ENCODE data around the gene NOX5.
"Not testable (repeated sequence)": the region's sequence is repeated elsewhere in the genome, so short reads cannot be mapped to it uniquely, and the experiment has no call there.

NOX5 gene, protein sequence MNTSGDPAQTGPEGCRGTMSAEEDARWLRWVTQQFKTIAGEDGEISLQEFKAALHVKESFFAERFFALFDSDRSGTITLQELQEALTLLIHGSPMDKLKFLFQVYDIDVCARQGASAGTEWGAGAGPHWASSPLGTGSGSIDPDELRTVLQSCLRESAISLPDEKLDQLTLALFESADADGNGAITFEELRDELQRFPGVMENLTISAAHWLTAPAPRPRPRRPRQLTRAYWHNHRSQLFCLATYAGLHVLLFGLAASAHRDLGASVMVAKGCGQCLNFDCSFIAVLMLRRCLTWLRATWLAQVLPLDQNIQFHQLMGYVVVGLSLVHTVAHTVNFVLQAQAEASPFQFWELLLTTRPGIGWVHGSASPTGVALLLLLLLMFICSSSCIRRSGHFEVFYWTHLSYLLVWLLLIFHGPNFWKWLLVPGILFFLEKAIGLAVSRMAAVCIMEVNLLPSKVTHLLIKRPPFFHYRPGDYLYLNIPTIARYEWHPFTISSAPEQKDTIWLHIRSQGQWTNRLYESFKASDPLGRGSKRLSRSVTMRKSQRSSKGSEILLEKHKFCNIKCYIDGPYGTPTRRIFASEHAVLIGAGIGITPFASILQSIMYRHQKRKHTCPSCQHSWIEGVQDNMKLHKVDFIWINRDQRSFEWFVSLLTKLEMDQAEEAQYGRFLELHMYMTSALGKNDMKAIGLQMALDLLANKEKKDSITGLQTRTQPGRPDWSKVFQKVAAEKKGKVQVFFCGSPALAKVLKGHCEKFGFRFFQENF

DNA sequence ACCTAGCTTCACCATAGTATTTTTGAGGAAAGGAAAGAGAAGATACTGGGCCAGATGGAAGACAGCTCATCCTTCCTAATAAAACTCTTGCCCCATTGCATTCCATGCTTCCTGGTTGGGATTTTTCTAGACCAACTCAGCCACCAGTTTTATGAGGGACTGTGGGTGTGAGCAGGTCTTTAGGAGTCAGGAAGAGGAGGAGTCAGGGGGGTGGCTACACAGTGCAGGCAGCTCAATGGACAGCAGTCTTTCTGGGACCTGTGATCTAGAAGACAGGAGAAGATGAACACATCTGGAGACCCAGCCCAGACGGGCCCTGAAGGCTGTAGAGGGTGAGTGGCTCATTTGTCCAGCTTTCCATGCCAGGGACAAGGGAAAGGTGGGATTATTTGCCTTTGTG is at the start of gene NOX5:
NOX5 (plus strand) TSS at position 242 of the 400 bp plus-strand sequence; CDS start at position 283, 41 bp downstream.
- DNase-seq, result no peak

GRCh38 chr15:68966996-68967395 is 47.5 kb upstream of the NOX5 start:
- DNase-seq, result no peak

DNA sequence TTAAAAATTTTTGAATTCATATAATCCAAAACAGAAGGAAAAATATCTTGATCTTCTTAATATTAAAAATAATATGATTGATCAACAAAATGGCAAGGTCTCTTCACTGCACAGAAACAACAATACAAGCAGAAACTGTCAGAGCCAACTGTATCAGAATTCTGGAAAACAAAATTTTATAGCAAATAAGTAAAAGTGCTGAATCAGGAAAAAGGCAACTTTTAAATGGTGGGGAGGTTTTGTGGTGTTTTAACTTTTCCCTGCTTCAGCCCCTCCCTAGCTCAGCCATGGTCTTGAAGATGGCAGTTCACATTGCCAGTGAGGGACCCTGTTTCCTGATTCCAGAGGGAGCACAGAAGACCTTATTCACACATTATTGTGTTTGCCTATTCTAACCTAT is 46.5 kb upstream of the NOX5 start:
- no peak for DNase-seq

DNA sequence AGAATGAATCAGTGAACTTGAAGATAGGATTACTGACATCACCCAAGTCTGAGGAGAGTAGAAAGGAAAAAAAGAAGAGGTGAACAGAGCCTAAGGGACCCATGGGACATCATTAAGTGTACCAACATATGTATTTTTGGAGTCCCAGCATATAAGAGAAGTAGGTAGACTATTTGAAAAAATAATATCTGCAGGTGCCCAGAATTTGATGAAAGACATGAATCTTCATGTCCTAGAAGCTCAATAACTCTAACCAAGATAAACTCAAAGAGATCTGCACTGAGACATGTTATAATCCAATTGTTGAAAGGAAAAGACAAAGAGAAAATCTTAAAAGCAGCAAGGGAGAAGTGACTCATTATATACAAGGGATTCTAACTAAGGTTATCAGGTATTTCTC is 45.2 kb upstream of the NOX5 start:
- no peak for DNase-seq

- DNase-seq, result no peak
Observed at GRCh38 chr15:68972201-68973065, 42.1 kb upstream of the NOX5 start.

DNA sequence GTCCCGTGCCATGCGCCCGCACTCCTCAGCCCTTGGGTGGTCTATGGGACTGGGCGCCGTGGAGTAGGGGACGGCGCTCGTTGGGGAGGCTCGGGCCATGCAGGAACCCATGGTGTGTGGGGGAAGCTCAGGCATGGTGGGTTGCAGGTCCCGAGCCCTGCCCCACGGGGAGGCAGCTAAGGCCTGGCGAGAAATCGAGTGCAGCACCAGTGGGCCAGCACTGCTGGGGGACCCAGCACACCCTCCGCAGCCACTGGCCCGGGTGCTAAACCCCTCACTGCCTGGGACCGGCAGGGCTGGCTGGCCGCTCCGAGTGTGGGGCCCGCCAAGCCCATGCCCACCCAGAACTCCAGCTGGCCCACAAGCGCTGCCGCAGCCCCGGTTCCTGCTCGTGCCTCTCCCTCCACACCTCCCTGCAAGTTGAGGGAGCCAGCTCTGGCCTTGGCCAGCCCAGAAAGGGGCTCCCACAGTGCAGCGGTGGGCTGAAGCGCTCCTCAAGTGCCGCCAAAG is 38.8 kb upstream of the NOX5 start:
- not testable (repeated sequence) for DNase-seq

- not testable (repeated sequence) for DNase-seq
Observed at GRCh38 chr15:68977426-68977825, 37.1 kb upstream of the NOX5 start.

DNA sequence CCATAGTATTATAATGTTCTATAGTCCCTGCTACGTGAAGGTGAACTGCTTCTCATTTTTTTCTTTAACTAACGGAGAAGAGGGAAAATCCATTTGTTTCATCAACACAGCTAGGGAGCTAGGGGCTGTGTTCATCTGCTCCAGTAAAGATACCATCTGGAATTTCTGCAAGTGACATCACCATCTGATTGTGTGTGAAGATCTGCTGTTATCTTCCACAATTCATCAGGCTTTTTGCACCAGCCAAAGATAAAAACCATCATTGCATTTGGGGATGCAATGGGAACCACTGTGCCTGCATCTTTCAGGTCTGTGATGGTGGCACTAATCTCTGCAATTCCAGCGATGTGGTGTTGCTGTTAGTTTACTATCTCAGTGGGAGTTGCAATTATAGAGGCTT is 35.5 kb upstream of the NOX5 start:
- no peak for DNase-seq

DNA sequence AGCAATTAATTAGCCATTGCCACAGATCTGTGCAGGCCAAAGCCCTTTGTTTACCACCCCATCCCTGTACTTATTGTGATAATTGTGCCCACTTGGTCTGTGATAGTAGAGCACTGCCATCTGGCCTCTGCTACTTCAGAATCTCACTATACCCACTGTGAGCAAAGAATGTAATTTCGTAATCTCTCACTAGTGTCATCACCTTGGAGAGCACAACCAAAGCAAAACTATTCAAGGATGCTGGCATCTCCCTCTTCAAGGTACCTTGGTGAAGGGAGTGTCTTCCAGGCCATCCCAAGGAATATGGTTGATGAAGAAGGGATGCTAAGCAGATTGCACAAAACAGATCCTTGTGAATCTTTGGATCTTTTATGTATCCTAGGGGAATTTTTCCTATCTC is 34.7 kb upstream of the NOX5 start:
- no peak for DNase-seq

DNA sequence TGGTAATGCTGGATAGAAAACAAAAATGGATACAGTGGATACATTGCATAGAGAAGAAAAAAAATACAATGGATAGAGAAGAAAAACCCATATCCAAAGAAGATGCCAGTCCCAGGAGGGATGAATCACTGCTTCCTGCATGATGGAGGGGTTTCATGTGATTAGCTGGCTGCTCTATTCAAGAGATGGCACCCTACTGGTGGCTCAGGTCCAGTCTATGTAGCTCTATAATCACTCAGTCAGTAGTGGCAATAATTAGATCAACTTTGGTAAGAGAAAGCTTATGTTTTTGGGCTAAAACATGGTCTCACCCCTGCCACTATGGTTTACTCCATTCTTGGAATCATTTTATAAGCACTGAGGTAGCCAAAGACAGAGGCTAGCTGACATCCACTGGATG is 33.7 kb upstream of the NOX5 start:
- no peak for DNase-seq

DNA sequence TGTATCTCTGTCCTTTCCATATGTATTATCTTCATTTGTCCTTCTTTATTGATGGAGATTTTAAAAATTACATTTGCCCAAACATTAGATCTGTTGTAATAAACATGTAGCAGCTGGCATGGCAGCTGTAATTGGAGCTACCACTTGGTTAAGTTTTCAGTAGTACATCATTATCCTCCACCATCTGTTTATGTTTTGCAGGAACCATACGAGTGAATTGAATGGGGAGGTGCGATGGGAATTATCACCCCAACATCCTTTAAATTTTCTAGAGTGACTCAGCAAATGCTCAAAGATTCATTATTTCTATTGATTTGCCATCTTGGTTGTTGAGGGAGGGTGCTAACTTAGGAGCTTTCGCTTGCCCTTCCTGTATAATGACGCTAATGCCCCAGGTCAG is 32.6 kb upstream of the NOX5 start:
- no peak for DNase-seq

DNA sequence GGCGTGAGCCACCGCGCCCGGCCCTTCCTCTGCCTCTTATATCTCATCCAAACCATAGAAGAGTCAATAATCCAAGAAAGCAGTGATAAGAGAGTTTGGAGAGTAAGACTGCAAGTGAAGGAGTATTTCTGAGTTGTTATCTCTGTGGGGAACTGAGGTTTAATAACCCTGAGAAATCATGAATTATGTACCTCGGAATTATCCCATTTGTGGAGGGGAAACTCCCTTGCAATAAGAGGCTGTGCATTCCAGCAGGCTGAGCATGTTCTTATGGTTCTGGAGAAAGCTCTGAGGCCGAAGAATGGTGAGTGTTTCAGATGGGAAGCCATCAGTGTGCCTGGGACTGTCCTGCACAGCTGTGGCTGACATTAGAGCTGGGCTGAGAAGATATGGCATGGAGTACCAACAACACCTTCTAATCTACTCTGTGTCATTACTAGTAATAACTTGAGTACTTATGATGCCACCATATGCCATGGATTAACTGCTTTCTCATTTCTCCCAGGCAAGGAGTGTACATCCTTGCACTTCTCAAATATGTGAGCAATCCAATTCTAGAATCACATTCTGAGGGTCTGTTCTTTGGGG is 31.4 kb upstream of the NOX5 start:
- no peak for DNase-seq

DNA sequence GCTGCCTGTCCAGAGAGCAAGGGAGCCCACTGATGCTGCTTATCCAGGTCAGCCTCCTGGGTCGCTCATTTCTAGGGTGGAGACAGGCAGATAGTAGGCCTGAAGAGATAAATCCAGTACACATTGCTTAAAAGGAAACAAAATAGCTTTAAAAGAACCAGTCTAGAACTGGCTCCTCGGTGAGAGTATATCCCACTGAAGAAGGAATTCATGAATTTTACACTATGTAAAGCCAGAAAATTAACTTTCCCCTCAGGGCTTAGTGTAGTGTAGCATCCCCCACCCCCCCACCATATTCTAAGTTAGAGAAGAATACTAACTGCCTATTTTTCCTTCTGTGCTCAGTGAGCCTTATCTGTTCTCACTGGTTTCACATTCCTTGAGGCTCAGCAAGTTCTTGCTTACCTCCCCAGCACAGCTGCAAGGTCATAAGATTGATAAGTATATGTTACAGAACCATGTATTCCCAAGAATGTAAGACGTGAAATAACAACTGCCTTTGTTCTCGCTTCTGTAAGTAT is 30.5 kb upstream of the NOX5 start:
- DNase-seq, result no peak

- no peak for DNase-seq
Observed at GRCh38 chr15:68984586-68984985, 29.9 kb upstream of the NOX5 start.

- DNase-seq, result no peak
Observed at GRCh38 chr15:68985361-68985891, 29.1 kb upstream of the NOX5 start.

DNA sequence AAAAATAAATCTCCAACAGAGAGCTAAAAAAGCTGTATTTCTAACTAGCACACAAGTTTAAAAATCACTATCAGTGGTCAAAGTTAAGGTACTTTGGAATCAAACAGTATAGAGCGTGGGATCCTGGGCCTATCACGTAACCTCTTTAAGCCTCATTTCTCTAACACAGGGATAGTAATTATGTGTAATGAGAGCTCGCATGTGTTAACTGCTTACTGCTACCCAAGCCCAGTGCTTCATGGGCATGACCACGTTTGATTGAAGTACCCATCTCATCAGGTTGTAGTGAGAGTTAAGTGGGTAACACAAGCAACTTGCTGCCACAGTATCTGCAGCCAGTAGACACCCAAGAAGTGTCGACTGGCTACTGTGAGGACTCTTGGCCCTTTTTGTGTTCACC is 28.2 kb upstream of the NOX5 start:
- no peak for DNase-seq

- no peak for DNase-seq
Observed at GRCh38 chr15:68987120-68987519, 27.4 kb upstream of the NOX5 start.

- DNase-seq, result no peak
Observed at GRCh38 chr15:68987676-68988075, 26.8 kb upstream of the NOX5 start.

DNA sequence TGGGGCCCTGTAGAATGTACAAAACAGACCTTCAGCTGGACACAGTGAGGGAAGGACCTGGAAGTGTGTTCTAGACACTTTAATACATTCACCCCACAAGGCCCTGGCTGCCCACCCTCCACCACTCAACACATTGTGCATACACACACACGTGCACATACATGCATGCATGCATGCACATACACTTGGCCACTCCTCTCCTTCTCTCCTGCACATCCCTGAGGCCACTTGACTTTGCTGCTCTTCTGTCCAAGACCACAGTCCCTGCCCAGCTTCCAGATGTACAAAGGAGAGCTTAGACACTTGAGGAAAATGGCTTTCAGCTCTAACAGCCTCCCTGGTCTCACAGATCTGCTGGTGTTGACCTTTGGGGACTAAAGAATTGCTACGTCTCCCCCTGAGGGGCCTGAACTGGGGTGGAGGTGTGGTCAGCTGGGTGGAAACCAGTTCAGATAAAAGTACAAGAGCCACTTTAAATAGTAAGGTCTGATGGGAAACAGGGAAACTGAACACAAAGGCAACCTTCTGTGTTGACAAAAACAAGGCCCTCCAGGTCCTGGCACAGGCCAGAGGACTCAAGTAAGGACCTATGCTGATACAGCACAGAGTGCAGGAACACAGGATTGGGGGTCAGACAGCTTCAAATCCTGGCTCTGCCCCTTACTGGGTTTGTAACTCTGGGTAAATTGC is 24.8 kb upstream of the NOX5 start:
- no peak for DNase-seq

DNA sequence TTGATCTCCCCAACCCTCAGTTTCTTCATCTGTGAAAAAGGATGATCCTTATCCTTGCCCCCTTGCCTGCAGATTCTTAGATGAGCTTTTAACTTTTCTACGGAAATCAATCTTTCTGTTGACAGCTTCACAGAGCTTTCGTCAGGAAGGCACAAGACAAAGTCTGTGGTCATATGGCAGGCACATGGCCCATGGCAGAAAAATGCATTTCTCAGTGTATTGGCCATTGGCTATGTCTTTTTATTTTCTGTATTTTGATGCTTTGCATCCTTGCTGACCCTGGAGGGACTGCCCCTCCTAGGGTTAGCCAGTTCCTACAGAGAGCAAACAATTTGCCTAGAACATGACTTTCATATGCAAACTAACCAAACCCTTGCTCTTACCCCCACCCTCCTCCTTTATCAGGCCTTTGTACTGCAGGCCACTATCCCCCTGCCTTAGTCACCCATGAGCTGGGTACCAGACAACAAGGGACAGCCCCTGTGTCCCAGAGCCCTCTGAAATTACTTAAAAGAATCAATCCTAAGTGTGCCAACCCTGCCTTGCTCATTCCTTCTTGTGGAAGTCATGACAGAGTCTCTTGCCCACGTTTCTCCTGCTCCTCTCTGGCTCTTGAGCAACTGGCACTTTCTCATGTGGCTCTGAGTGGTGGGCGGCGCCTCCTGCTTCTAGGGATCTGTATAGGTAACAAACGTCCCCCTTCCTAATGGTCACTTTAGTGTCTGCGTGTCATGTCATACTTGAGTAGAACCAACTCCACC is 24.1 kb upstream of the NOX5 start:
- DNase-seq, result no peak

GRCh38 chr15:68990992-68991500 is 23.4 kb upstream of the NOX5 start:
- DNase-seq, result no peak
